Smooth muscle cell (in vitro differentiated cells): ENCODE data around the gene RNASE13. TPM values are rescaled to one million over a fixed set of nuclear protein-coding genes. Genes with fewer than 3 reads are reported as not detected.
A peak's percentile ranks its signal among the peaks of the same experiment; 100 is the strongest.
"Not testable (repeated sequence)": the region's sequence is repeated elsewhere in the genome, so short reads cannot be mapped to it uniquely, and the experiment has no call there.

ENCODE experiments used
- DNase-seq: peaks from one replicate; lab custom pipeline; 2025; ENCODE audit not compliant: unreplicated experiment; lab: John Stamatoyannopoulos, UW
- H2AFZ ChIP-seq: fragments of 200-600 bp; sonication (generic); 2 replicates; pipeline ENCODE4 v1.6.0; 2016; ENCODE audit warnings: antibody characterized with exemption, low read depth, mild to moderate bottlenecking
- H3F3A ChIP-seq: fragments of 200-600 bp; sonication (generic); 2 replicates; pipeline ENCODE4 v1.6.0; 2017; ENCODE audit warnings: antibody characterized with exemption, low read depth
- H3K27ac ChIP-seq: fragments of 200-600 bp; sonication (generic); 2 replicates; pipeline ENCODE4 v1.5.1; 2016; ENCODE audit warnings: low read depth, mild to moderate bottlenecking
- H3K27me3 ChIP-seq: fragments of 200-600 bp; sonication (generic); 2 replicates; pipeline ENCODE4 v1.6.1; 2016; ENCODE audit warnings: low read depth, mild to moderate bottlenecking
- H3K36me3 ChIP-seq: fragments of 200-600 bp; sonication (generic); 2 replicates; pipeline ENCODE4 v1.5.1; 2016; ENCODE audit warnings: low read depth
- H3K4me1 ChIP-seq: fragments of 200-600 bp; sonication (generic); 2 replicates; pipeline ENCODE4 v1.5.1; 2016; ENCODE audit warnings: low read depth
- H3K4me2 ChIP-seq: fragments of 200-600 bp; sonication (generic); 2 replicates; pipeline ENCODE4 v1.6.0; 2016; ENCODE audit warnings: mild to moderate bottlenecking
- H3K4me3 ChIP-seq: fragments of 200-600 bp; sonication (generic); 2 replicates; pipeline ENCODE4 v1.5.1; 2016; ENCODE audit warnings: mild to moderate bottlenecking
- H3K79me2 ChIP-seq: fragments of 200-600 bp; sonication (generic); 2 replicates; pipeline ENCODE4 v1.6.0; 2016; ENCODE audit warnings: low read depth, mild to moderate bottlenecking
- H3K9ac ChIP-seq: fragments of 200-600 bp; sonication (generic); 2 replicates; pipeline ENCODE4 v1.6.0; 2016; ENCODE audit warnings: low read depth
- H3K9me3 ChIP-seq: fragments of 200-600 bp; sonication (generic); replicated peaks from 2 replicates; pipeline ENCODE4 v1.5.1; 2016; ENCODE audit warnings: low read depth
- H4K20me1 ChIP-seq: fragments of 200-600 bp; sonication (generic); 2 replicates; pipeline ENCODE4 v1.6.0; 2016; ENCODE audit warnings: low read depth
- CTCF ChIP-seq: fragments of 200-600 bp; sonication (generic); IDR thresholded peaks from 2 replicates; pipeline ENCODE4 v1.5.1; 2017; ENCODE audit warnings: borderline replicate concordance, mild to moderate bottlenecking, antibody characterized with exemption; ENCODE audit not compliant: insufficient read depth, poor library complexity, severe bottlenecking
- WGBS: methylation state at CpG from one replicate; pipeline ENCODE4 v1.1.7; 2016; ENCODE audit warnings: low lambda C conversion rate; 5-methylcytosine and 5-hydroxymethylcytosine counted together
- polyA plus RNA-seq: library from polyadenylated mRNA; unstranded; fragments of >200 nt; fragmentation: Nextera tagmentation; extraction: Ambion mirVana; gene quantifications from 2 replicates; pipeline ENCODE4 v1.2.1, GENCODE V29; 2016
- total RNA-seq: library from RNA; depleted of rRNA; stranded (reverse); fragments of >200 nt; gene quantifications from 2 replicates; pipeline ENCODE4 v1.2.3, GENCODE V29; 2014

RNASE13 gene
- total and polyA plus RNA-seq, 2 experiments from 2014 or later: 0.25 TPM; not detected in 1

GRCh38 chr14:21016413-21017190, 18.0 kb downstream of the RNASE13 start:
- WGBS: 85% methylated on average over 9 of the region's 9 CpGs
- no peaks in the 10 kb centered on the region for H3K9me3 ChIP-seq
- TF ChIP-seq CTCF: no peak

GRCh38 chr14:21015312-21015711, 19.3 kb downstream of the RNASE13 start:
- Histone ChIP-seq H3K4me1 (no peaks in the 10 kb centered on the region), H3K36me3 (no peaks in the 10 kb centered on the region), H3K9ac (no peak overlapping the region), H3K4me3 (no peak overlapping the region), H3K4me2 (no peak overlapping the region), H2AFZ (no peak overlapping the region), H3K9me3 (no peaks in the 10 kb centered on the region), H3K27ac (no peak overlapping the region), H3F3A (peaks cover 4% of the 10 kb centered on the region), H3K27me3 (no peaks in the 10 kb centered on the region), H3K79me2 (peaks cover 13% of the 10 kb centered on the region), H4K20me1 (peaks cover 3% of the 10 kb centered on the region)
- WGBS: 89% methylated on average over 6 of the region's 6 CpGs
- no peak for DNase-seq
- no peak for TF ChIP-seq CTCF

More at GRCh38 chr14:21016413-21017190, 18.0 kb downstream of the RNASE13 start:
- no peak overlapping the region for H3K4me3 ChIP-seq
- H3K36me3 ChIP-seq: no peaks in the 10 kb centered on the region
- H3K27ac ChIP-seq: no peak overlapping the region
- H4K20me1 ChIP-seq: peaks cover 3% of the 10 kb centered on the region
- peaks cover 6% of the 10 kb centered on the region for H3K79me2 ChIP-seq
- H3K4me1 ChIP-seq: no peaks in the 10 kb centered on the region
- H2AFZ ChIP-seq: no peak overlapping the region
- H3F3A ChIP-seq: peaks cover 4% of the 10 kb centered on the region
- H3K27me3 ChIP-seq: no peaks in the 10 kb centered on the region
- no peak overlapping the region for H3K9ac ChIP-seq
- DNase-seq: no peak
- no peak overlapping the region for H3K4me2 ChIP-seq

- Histone ChIP-seq H3K27ac (no peak overlapping the region), H3K27me3 (no peaks in the 10 kb centered on the region), H3K79me2 (peaks cover 13% of the 10 kb centered on the region), H3K9ac (no peak overlapping the region), H3K4me1 (no peaks in the 10 kb centered on the region), H3K36me3 (no peaks in the 10 kb centered on the region), H3K4me3 (no peak overlapping the region), H2AFZ (no peak overlapping the region), H4K20me1 (peaks cover 3% of the 10 kb centered on the region), H3F3A (peaks cover 4% of the 10 kb centered on the region), H3K4me2 (no peak overlapping the region), H3K9me3 (no peaks in the 10 kb centered on the region)
- 6% methylated on average over 4 of the region's 4 CpGs for WGBS
- TF ChIP-seq CTCF: peak; percentile 88
- DNase-seq: peak; percentile 38
Observed at GRCh38 chr14:21014761-21015190, 19.8 kb downstream of the RNASE13 start.

GRCh38 chr14:21011136-21011535, 23.5 kb downstream of the RNASE13 start:
- Histone ChIP-seq H3K9ac (no peak overlapping the region), H3K79me2 (peaks cover 25% of the 10 kb centered on the region), H2AFZ (no peak overlapping the region), H3K9me3 (no peaks in the 10 kb centered on the region), H3K27ac (no peak overlapping the region), H3K4me2 (no peak overlapping the region), H3F3A (peaks cover 15% of the 10 kb centered on the region), H3K4me3 (no peak overlapping the region), H3K27me3 (no peaks in the 10 kb centered on the region), H3K4me1 (peaks cover 12% of the 10 kb centered on the region), H3K36me3 (no peaks in the 10 kb centered on the region), H4K20me1 (no peaks in the 10 kb centered on the region)
- DNase-seq: no peak
- TF ChIP-seq CTCF: no peak
- WGBS: 80% methylated on average over 1 of the region's 1 CpG

- peaks cover 39% of the 10 kb centered on the region for H3K79me2 ChIP-seq
- H2AFZ ChIP-seq: peak overlapping the region; percentile 76
- peak overlapping the region; percentile 78 for H3K27ac ChIP-seq
- H3K27me3 ChIP-seq, H3K4me3 ChIP-seq, H4K20me1 ChIP-seq, DNase-seq, H3K9me3 ChIP-seq, H3K36me3 ChIP-seq: not testable (repeated sequence)
- peak overlapping the region; percentile 62 for H3K4me2 ChIP-seq
- peak overlapping the region; percentile 19 for H3K9ac ChIP-seq
- peaks cover 18% of the 10 kb centered on the region for H3K4me1 ChIP-seq
- WGBS: 11% methylated on average over 3 of the region's 3 CpGs
- H3F3A ChIP-seq: peaks cover 15% of the 10 kb centered on the region
Observed at GRCh38 chr14:21009721-21010120, 24.9 kb downstream of the RNASE13 start.
